Fibroblast of mammary gland (primary cell): ENCODE data around the gene ADAM15.
A peak's percentile ranks its signal among the peaks of the same experiment; 100 is the strongest.

Experiments
- DNase-seq: peaks from one replicate; pipeline ENCODE4 v3.0.0-alpha.2; 2010; ENCODE audit warnings: low read depth
- H3K4me3 ChIP-seq: 2 replicates; pipeline ENCODE4 v1.5.1; 2011; ENCODE audit warnings: low read depth, mild to moderate bottlenecking, low read length, moderate library complexity; ENCODE audit not compliant: control insufficient read depth
- CTCF ChIP-seq: conservative IDR thresholded peaks from 2 replicates; pipeline ENCODE4 v1.5.1; 2011; ENCODE audit warnings: low read depth, low read length, inconsistent platforms; ENCODE audit not compliant: control insufficient read depth, insufficient read depth

The ADAM15 gene

GRCh38 chr1:155069551-155070157 is 18.5 kb downstream of the ADAM15 start:
- no peak for TF ChIP-seq CTCF
- DNase-seq, result no peak
- no peak overlapping the region for H3K4me3 ChIP-seq

GRCh38 chr1:155070158-155070621 is 19.1 kb downstream of the ADAM15 start:
- peak overlapping the region; percentile 53 for H3K4me3 ChIP-seq

GRCh38 chr1:155070721-155071569 is 19.8 kb downstream of the ADAM15 start:
- no peak for TF ChIP-seq CTCF
- H3K4me3 ChIP-seq, result peak overlapping the region; percentile 53
- peak; percentile 71 for DNase-seq

More at GRCh38 chr1:155070158-155070621, 19.1 kb downstream of the ADAM15 start:
- DNase-seq, result no peak
- TF ChIP-seq CTCF, result no peak

GRCh38 chr1:155071701-155072100 is 20.6 kb downstream of the ADAM15 start:
- no peak for TF ChIP-seq CTCF
- H3K4me3 ChIP-seq, result no peak overlapping the region
- DNase-seq, result no peak

DNA sequence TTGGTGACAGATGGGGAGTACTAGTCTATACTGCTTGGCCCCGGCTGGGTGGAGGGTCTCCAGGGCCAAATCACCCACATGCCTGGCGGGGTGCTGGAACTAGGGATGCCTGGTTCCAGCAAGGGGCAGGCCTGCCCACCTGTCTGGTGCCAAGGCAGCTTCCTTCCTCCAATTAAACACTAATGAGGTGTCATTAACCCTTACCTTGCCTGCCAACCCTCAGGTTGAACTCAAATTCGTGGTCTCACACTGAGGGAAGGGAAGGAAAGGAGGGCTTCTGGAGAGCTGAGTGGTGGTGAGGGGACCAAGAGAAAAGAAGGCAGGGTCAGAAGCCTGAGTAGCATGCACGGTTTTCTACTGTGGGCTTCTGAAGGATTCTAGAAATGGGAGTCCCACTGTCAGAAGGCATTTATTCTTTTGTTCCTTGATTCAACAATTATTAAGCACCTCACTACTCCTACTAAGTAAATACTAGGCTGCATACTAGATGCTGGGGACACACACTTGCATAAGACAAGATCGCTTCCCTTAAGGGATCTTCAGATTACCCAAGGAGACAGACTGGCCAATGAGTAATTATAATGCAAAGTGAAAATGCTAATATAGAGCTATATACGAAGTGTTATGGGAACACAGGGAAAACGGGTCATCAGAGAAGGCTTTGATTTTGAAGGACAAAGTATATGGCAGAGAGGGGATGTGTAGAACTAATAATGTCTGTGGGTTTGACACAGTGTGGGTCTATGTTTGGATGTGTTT is 21.6 kb downstream of the ADAM15 start:
- TF ChIP-seq CTCF, result no peak
- no peak overlapping the region for H3K4me3 ChIP-seq
- no peak for DNase-seq

GRCh38 chr1:155073377-155074242 is 22.5 kb downstream of the ADAM15 start:
- H3K4me3 ChIP-seq, result no peak overlapping the region
- no peak for DNase-seq
- no peak for TF ChIP-seq CTCF
